AG04450 (cell line): Measurements from ENCODE around the gene LYAR. TPM values are rescaled to one million over a fixed set of nuclear protein-coding genes. Genes with fewer than 3 reads are reported as not detected.

Source experiments
- CTCF ChIA-PET: fragments of 300-600, 350-600 bp; formaldehyde crosslinking; extraction: SDS; loops from one replicate; lab custom pipeline; 2022; ENCODE audit warnings: antibody characterized with exemption, inconsistent platforms; lab: Charles Lee
- POLR2A ChIA-PET: fragments of 350-600 bp; formaldehyde crosslinking; extraction: SDS; loops from one replicate; lab custom pipeline; 2021; ENCODE audit warnings: antibody characterized with exemption, inconsistent platforms; lab: Yijun Ruan, JAX
- DNase-seq: peaks from one replicate; pipeline ENCODE4 v3.0.0-alpha.2; 2011; ENCODE audit warnings: low read depth, low spot score
- H3K27ac ChIP-seq: one replicate; pipeline ENCODE4 v1.5.1; 2012; ENCODE audit warnings: low read depth, low read length, control low read depth
- H3K27me3 ChIP-seq: one replicate; pipeline ENCODE4 v1.6.0; 2012; ENCODE audit warnings: low read length; ENCODE audit not compliant: control insufficient read depth, insufficient read depth
- H3K4me3 ChIP-seq: 2 replicates; pipeline ENCODE4 v1.5.1; 2011; ENCODE audit warnings: mild to moderate bottlenecking, low read depth, low read length, control low read depth
- H3K9me3 ChIP-seq: 2 replicates; pipeline ENCODE4 v1.5.1; 2012; ENCODE audit warnings: low read length; ENCODE audit not compliant: control insufficient read depth, insufficient read depth
- CTCF ChIP-seq: IDR thresholded peaks from 2 replicates; pipeline ENCODE4 v1.5.1; 2011; ENCODE audit warnings: low read depth, low read length, control low read depth, inconsistent platforms
- polyA minus RNA-seq: library from RNA; depleted of rRNA, polyadenylated mRNA; stranded (reverse); fragments of >200 nt; gene quantifications from 2 replicates; pipeline ENCODE4 v1.2.3, GENCODE V29; 2011; rRNA and poly(A)+ RNA removed
- polyA plus RNA-seq: library from polyadenylated mRNA; depleted of rRNA; stranded (reverse); fragments of >200 nt; gene quantifications from 2 replicates; pipeline ENCODE4 v1.2.3, GENCODE V29; 2011; rRNA removed

The LYAR gene
- 5.5 and 7.8 TPM in 2 replicates for polyA plus RNA-seq
- 1.1 and 2.6 TPM in 2 replicates for polyA minus RNA-seq

- Histone ChIP-seq H3K4me3 (peak within 1 kb of the TSS; percentile 96), H3K27me3 (no peaks in the 10 kb centered on the region), H3K9me3 (peaks cover 5% of the 10 kb centered on the region; the same call in 1 of the 2 replicates), H3K27ac (peak within 1 kb of the TSS; percentile 65)
- CTCF ChIA-PET: no interaction called here
- DNase-seq: peak; percentile 66
- POLR2A ChIA-PET: interaction anchor here (1.3 to 1.5 kb wide), 2 partner anchors 9 to 150 kb away, joined by 3 read pairs; no protein-coding TSS in a partner anchor
- no peak for TF ChIP-seq CTCF
These were observed at the start of gene LYAR, which contains the start of gene ZBTB49 for GRCh38 chr4:4289941-4290850. Gene LYAR (minus strand): TSS chr4:4290154. CDS start chr4:4283742, 6,412 bp downstream. Gene ZBTB49 (plus strand): TSS chr4:4290251. CDS start chr4:4299946, 9,695 bp downstream.

GRCh38 chr4:4339504-4340085 is 49.6 kb upstream of the LYAR start:
- Histone ChIP-seq H3K27me3 (peaks cover 17% of the 10 kb centered on the region), H3K27ac (no peak overlapping the region), H3K4me3 (no peak overlapping the region), H3K9me3 (no peaks in the 10 kb centered on the region)
- CTCF ChIA-PET: interaction anchor here (1.2 to 2.0 kb wide), 2 partner anchors 12 to 79 kb away, joined by 3 to 9 read pairs; no protein-coding TSS in a partner anchor
- DNase-seq: no peak
- POLR2A ChIA-PET: no interaction called here
- TF ChIP-seq CTCF: no peak

- DNase-seq: no peak
- Histone ChIP-seq H3K27ac (no peak overlapping the region), H3K4me3 (no peak overlapping the region), H3K27me3 (peaks cover 18% of the 10 kb centered on the region), H3K9me3 (no peaks in the 10 kb centered on the region)
- CTCF ChIA-PET: interaction anchor here (0.6 to 2.0 kb wide), 3 partner anchors 11 to 86 kb away, joined by 3 to 9 read pairs (median 3); no protein-coding TSS in a partner anchor
- POLR2A ChIA-PET: no interaction called here
- no peak for TF ChIP-seq CTCF
These were observed 48.5 kb upstream of the LYAR start for GRCh38 chr4:4338210-4339001.

GRCh38 chr4:4334798-4335520 is 45.0 kb upstream of the LYAR start:
- peaks cover 3% of the 10 kb centered on the region; the same call in 1 of the 2 replicates for H3K9me3 ChIP-seq
- POLR2A ChIA-PET: no interaction called here
- peak; percentile 81 for TF ChIP-seq CTCF
- CTCF ChIA-PET: interaction anchor here (0.8 to 2.2 kb wide), 5 partner anchors 9 to 86 kb away, joined by 3 to 14 read pairs (median 5); no protein-coding TSS in a partner anchor
- no peak for DNase-seq
- H3K27ac ChIP-seq: no peak overlapping the region
- H3K27me3 ChIP-seq: peaks cover 7% of the 10 kb centered on the region
- no peak overlapping the region for H3K4me3 ChIP-seq
